Neuronal stem cell (in vitro differentiated cells): Measurements from ENCODE around the gene LRRTM4.

Experiments used
- DNase-seq: peaks from one replicate; pipeline ENCODE4 v3.0.0-alpha.2; 2013; ENCODE audit warnings: low spot score
- H2AFZ ChIP-seq: one replicate; pipeline ENCODE4 v1.6.1; 2013; ENCODE audit warnings: mild to moderate bottlenecking, low read length, inconsistent platforms
- H2AK5ac ChIP-seq: 2 replicates; pipeline ENCODE4 v1.6.1; 2013; ENCODE audit warnings: low read depth, mild to moderate bottlenecking, inconsistent platforms, low read length, moderate library complexity, mixed read lengths
- H2BK120ac ChIP-seq: 2 replicates; pipeline ENCODE4 v1.6.1; 2013; ENCODE audit warnings: low read depth, mild to moderate bottlenecking, inconsistent platforms, low read length, moderate library complexity, mixed read lengths
- H2BK12ac ChIP-seq: one replicate; pipeline ENCODE4 v1.6.1; 2013; ENCODE audit warnings: low read length, inconsistent platforms
- H2BK15ac ChIP-seq: 2 replicates; pipeline ENCODE4 v1.6.1; 2013; ENCODE audit warnings: mild to moderate bottlenecking, low read length, inconsistent platforms, mixed read lengths
- H2BK5ac ChIP-seq: one replicate; pipeline ENCODE4 v1.6.1; 2013; ENCODE audit warnings: inconsistent platforms, mild to moderate bottlenecking, low read length, moderate library complexity
- H3K14ac ChIP-seq: one replicate; pipeline ENCODE4 v1.6.1; 2013; ENCODE audit warnings: low read length, inconsistent platforms
- H3K18ac ChIP-seq: 2 replicates; pipeline ENCODE4 v1.6.1; 2013; ENCODE audit warnings: low read length, inconsistent platforms
- H3K23ac ChIP-seq: 2 replicates; pipeline ENCODE4 v1.6.1; 2013; ENCODE audit warnings: low read depth, mild to moderate bottlenecking, mixed read lengths, low read length, inconsistent platforms; ENCODE audit not compliant: poor library complexity
- H3K27ac ChIP-seq: replicated peaks from 3 replicates; pipeline ENCODE4 v1.5.1; 2013; ENCODE audit warnings: low read length, inconsistent platforms
- H3K27me3 ChIP-seq, 3 experiments: 2 replicates each; pipeline ENCODE4 v1.6.1; 2013; ENCODE audit warnings: low read length in 3 of 3, mild to moderate bottlenecking in 2 of 3, inconsistent platforms in 1 of 3, low read depth in 1 of 3, mixed read lengths in 1 of 3, moderate library complexity in 1 of 3; ENCODE audit not compliant: control insufficient read depth in 3 of 3, insufficient read depth in 3 of 3
- H3K36me3 ChIP-seq, 2 donors: replicated peaks in 1 of 2; 2 replicates each; pipeline ENCODE4 v1.6.1; 2013; ENCODE audit warnings: low read length in 2 of 2; ENCODE audit not compliant: control insufficient read depth in 2 of 2, insufficient read depth in 2 of 2
- H3K4ac ChIP-seq: 2 replicates; pipeline ENCODE4 v1.6.1; 2013; ENCODE audit warnings: inconsistent platforms, mild to moderate bottlenecking, low read length, moderate library complexity
- H3K4me1 ChIP-seq, 2 donors: 1 replicate in 1 of 2; 2 replicates in 1 of 2; pipeline ENCODE4 v1.6.1; 2013; ENCODE audit warnings: low read length in 2 of 2, low read depth in 1 of 2; ENCODE audit not compliant: control insufficient read depth in 2 of 2, insufficient read depth in 1 of 2
- H3K4me2 ChIP-seq: one replicate; pipeline ENCODE4 v1.6.1; 2013; ENCODE audit warnings: mild to moderate bottlenecking, low read length, inconsistent platforms; ENCODE audit not compliant: insufficient read depth, poor library complexity, severe bottlenecking
- H3K4me3 ChIP-seq, 2 donors: 2 replicates each; pipeline ENCODE4 v1.5.1; 2013; ENCODE audit warnings: low read length in 2 of 2, mild to moderate bottlenecking in 2 of 2, inconsistent platforms in 1 of 2, moderate library complexity in 1 of 2
- H3K79me1 ChIP-seq: one replicate; pipeline ENCODE4 v1.6.1; 2013; ENCODE audit warnings: low read depth, mild to moderate bottlenecking, inconsistent platforms, low read length, moderate library complexity
- H3K9ac ChIP-seq: one replicate; pipeline ENCODE4 v1.6.1; 2013; ENCODE audit warnings: mild to moderate bottlenecking, low read depth, low read length, inconsistent platforms; ENCODE audit not compliant: poor library complexity
- H3K9me3 ChIP-seq, 2 donors: replicated peaks in 1 of 2; 2 replicates each; pipeline versions ENCODE3 to v1.6.1; 2013; ENCODE audit warnings: low read length in 2 of 2, mild to moderate bottlenecking in 2 of 2, inconsistent platforms in 1 of 2, low read depth in 1 of 2, mixed read lengths in 1 of 2, moderate library complexity in 1 of 2; ENCODE audit not compliant: control insufficient read depth in 2 of 2, insufficient read depth in 1 of 2
- H4K8ac ChIP-seq: one replicate; pipeline ENCODE4 v1.6.1; 2013; ENCODE audit warnings: low read depth, mild to moderate bottlenecking, inconsistent platforms, low read length, moderate library complexity
- H4K91ac ChIP-seq: one replicate; pipeline ENCODE4 v1.6.1; 2013; ENCODE audit warnings: low read length, low read depth, mild to moderate bottlenecking, inconsistent platforms; ENCODE audit not compliant: poor library complexity
- WGBS, 2 donors: extraction: QIAGEN DNeasy Blood & Tissue Kit; methylation state at CpG; one replicate each; pipeline ENCODE4 v1.1.7; 2013; ENCODE audit warnings: missing lambda C conversion rate in 2 of 2, mixed read lengths in 1 of 2; ENCODE audit not compliant: insufficient read length in 2 of 2, insufficient replicate concordance in 1 of 2; ENCODE audit errors: extremely low coverage in 2 of 2; 5-methylcytosine and 5-hydroxymethylcytosine counted together

LRRTM4 gene

DNA sequence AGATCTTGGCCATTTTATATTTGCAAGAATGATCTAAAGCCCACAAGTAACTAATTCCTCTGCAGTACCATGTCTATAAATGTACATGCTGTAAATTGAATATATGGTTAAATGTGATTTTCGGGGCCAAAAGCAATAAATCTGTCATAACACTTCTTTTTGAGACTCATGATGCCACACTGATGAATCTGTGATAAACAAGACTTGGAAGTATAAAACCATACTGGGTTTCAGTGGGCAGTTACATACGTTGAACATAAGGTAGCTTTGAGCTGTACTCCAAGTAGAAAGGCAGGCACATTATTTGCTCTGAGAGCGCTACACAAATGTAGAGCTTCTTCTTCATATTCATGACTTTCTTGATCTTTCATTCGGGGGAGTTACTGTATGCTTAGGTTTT lies 792.2 kb downstream of the LRRTM4 start:
- H3K9me3 ChIP-seq = no peaks in the 10 kb centered on the region
- H4K91ac ChIP-seq = no peak overlapping the region
- no peak overlapping the region for H3K18ac ChIP-seq
- H4K8ac ChIP-seq = no peak overlapping the region
- no peak overlapping the region for H3K4me2 ChIP-seq
- no peak overlapping the region for H2BK5ac ChIP-seq
- no peaks in the 10 kb centered on the region for H3K79me1 ChIP-seq
- no peak overlapping the region for H3K9ac ChIP-seq
- no peak overlapping the region for H2AFZ ChIP-seq
- WGBS, 2 donors = no CpG with 5 or more reads among the region's 4 CpGs
- H3K4me3 ChIP-seq = no peak overlapping the region
- H3K4ac ChIP-seq = no peak overlapping the region
- no peak overlapping the region for H2BK120ac ChIP-seq
- no peak overlapping the region for H3K23ac ChIP-seq
- H3K27me3 ChIP-seq = no peaks in the 10 kb centered on the region
- H3K36me3 ChIP-seq = no peaks in the 10 kb centered on the region
- no peak overlapping the region for H3K14ac ChIP-seq
- no peak overlapping the region for H2AK5ac ChIP-seq
- no peak overlapping the region for H2BK12ac ChIP-seq
- H3K27ac ChIP-seq = no peak overlapping the region
- no peaks in the 10 kb centered on the region for H3K4me1 ChIP-seq
- DNase-seq = no peak
- H2BK15ac ChIP-seq = no peak overlapping the region

DNA sequence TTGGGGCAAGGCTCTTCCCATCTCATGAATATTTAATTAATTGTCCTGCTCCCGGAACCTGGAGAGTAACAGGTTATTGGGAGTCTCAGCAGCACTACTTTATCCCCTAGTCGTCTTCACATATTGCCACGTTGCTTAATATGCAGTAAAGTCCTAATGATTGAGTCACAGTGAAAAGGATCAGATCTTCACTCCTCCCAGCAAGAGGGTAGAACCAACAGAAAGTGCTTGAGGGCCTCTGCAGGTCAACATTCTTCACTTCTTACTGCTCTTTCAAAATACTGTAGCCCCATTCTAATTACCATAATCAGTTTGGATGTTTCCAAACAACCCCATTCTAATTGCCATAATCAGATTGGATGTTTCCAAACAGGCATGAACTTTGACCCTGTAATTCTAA lies 801.0 kb downstream of the LRRTM4 start:
- Histone ChIP-seq H3K18ac (no peak overlapping the region), H3K4me1 (no peaks in the 10 kb centered on the region), H4K8ac (no peak overlapping the region), H4K91ac (no peak overlapping the region), H3K4me3 (no peak overlapping the region), H3K27me3 (no peaks in the 10 kb centered on the region), H3K79me1 (no peaks in the 10 kb centered on the region), H3K4ac (no peak overlapping the region), H2BK12ac (no peak overlapping the region), H3K9me3 (no peaks in the 10 kb centered on the region), H3K27ac (no peak overlapping the region), H3K36me3 (no peaks in the 10 kb centered on the region), H3K23ac (no peak overlapping the region), H2AK5ac (no peak overlapping the region), H3K14ac (no peak overlapping the region), H3K9ac (no peak overlapping the region), H3K4me2 (no peak overlapping the region), H2BK15ac (no peak overlapping the region), H2BK5ac (no peak overlapping the region), H2AFZ (no peak overlapping the region), H2BK120ac (no peak overlapping the region)
- no CpG with 5 or more reads among the region's 3 CpGs for WGBS, 2 donors
- no peak for DNase-seq

GRCh38 chr2:76713312-76713711 lies 808.9 kb downstream of the LRRTM4 start:
- H3K14ac ChIP-seq = no peak overlapping the region
- H2BK15ac ChIP-seq = no peak overlapping the region
- H2BK12ac ChIP-seq = no peak overlapping the region
- no peak overlapping the region for H2AFZ ChIP-seq
- H3K79me1 ChIP-seq = peaks cover 2% of the 10 kb centered on the region
- no peaks in the 10 kb centered on the region for H3K9me3 ChIP-seq
- H3K4me3 ChIP-seq = no peak overlapping the region
- H3K4me1 ChIP-seq = peaks cover 0 to 5% of the 10 kb centered on the region in 2 donors
- no CpG with 5 or more reads among the region's 3 CpGs for WGBS, 2 donors
- H4K8ac ChIP-seq = no peak overlapping the region
- H3K23ac ChIP-seq = no peak overlapping the region
- no peaks in the 10 kb centered on the region for H3K36me3 ChIP-seq
- DNase-seq = no peak
- H2BK120ac ChIP-seq = no peak overlapping the region
- H2BK5ac ChIP-seq = no peak overlapping the region
- no peak overlapping the region for H2AK5ac ChIP-seq
- no peaks in the 10 kb centered on the region for H3K27me3 ChIP-seq
- H3K4ac ChIP-seq = no peak overlapping the region
- no peak overlapping the region for H4K91ac ChIP-seq
- H3K27ac ChIP-seq = no peak overlapping the region
- H3K4me2 ChIP-seq = no peak overlapping the region
- H3K9ac ChIP-seq = no peak overlapping the region
- no peak overlapping the region for H3K18ac ChIP-seq

DNA sequence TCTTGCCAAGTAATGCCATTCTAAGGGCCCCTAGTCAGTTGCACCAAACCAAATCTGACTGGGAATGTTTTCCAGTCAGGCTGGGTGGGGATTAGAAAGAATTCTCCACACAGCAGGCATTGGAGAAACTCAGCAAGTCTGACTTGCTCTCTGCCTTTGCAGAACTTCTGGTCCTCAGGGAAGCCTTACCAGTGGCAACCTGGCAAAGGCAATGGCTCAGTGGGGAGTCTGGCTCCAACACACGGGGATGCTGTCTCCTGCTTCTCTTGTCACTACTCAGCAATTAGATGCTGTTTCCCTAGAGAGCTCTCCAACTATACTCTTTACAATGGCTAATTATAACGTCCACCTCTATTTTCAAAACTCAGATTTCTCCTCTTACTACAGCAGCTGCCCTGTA lies 810.7 kb downstream of the LRRTM4 start:
- H3K23ac ChIP-seq = no peak overlapping the region
- H3K4me3 ChIP-seq = no peak overlapping the region
- H3K9ac ChIP-seq = no peak overlapping the region
- H3K9me3 ChIP-seq = no peaks in the 10 kb centered on the region
- H2BK12ac ChIP-seq = no peak overlapping the region
- H2BK5ac ChIP-seq = no peak overlapping the region
- WGBS, 2 donors = no CpG with 5 or more reads among the region's 2 CpGs
- H3K79me1 ChIP-seq = peaks cover 2% of the 10 kb centered on the region
- no peaks in the 10 kb centered on the region for H3K27me3 ChIP-seq
- H3K4ac ChIP-seq = no peak overlapping the region
- H3K4me1 ChIP-seq = peaks cover 0 to 5% of the 10 kb centered on the region in 2 donors
- H2AK5ac ChIP-seq = no peak overlapping the region
- no peak overlapping the region for H3K4me2 ChIP-seq
- H3K14ac ChIP-seq = no peak overlapping the region
- no peak overlapping the region for H4K8ac ChIP-seq
- no peak for DNase-seq
- no peak overlapping the region for H2AFZ ChIP-seq
- H3K36me3 ChIP-seq = no peaks in the 10 kb centered on the region
- H2BK120ac ChIP-seq = no peak overlapping the region
- H3K27ac ChIP-seq = no peak overlapping the region
- H3K18ac ChIP-seq = no peak overlapping the region
- no peak overlapping the region for H2BK15ac ChIP-seq
- no peak overlapping the region for H4K91ac ChIP-seq
